Endometrium (tissue), 2 donors: ENCODE data around the gene CATSPER3.

Experiments used
- FAIRE-seq: peaks from 2 replicates; lab custom pipeline; 2012; peaks lifted over from hg19 to GRCh38; lab: Jason Lieb, UNC
- donor health status: control.
- donor health status: control.

The CATSPER3 gene

DNA sequence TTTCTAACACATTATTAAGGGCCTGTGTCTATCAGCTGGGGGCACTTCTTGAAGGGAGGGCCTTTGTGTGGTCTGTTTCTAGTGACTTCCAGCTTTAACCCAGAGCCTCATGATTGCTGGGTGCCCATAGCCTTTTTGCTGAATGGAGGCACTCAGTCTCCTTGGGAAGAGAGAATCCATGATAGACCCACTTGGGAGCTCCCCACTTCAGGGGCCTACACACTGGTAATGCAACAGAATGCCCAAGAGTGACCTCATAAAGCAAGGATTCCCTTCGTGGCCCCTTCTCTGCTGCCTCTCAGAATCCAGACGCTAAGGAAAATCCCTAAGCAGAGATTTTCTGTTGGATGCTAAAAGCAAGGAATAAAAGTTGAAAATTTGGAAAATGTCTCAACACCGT is at the start of gene CATSPER3:
Gene CATSPER3 (plus strand): TSS at position 301 of the 400 bp plus-strand sequence. CDS start 85 bp downstream, at position 386.
- no peak for FAIRE-seq

DNA sequence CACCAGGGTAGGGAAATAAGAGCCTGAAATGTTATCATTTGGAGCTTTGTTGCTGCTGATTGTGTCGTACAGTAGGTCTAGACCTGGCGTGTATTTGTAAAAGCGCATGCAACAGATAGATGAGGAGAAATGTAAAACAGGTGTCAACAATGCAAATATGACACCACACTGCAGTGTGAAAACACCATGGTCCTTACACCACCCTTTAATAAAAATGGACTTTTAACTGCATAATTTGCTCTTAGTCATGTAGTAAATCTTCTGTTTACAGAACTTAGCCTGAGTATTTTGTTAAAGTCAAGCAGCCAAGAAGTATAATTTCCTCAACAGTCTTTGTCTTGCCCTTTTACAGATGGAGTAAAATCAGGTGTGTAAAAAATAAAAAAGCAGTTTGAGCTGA is 48.8 kb upstream of the CATSPER3 start:
- FAIRE-seq = no peak

DNA sequence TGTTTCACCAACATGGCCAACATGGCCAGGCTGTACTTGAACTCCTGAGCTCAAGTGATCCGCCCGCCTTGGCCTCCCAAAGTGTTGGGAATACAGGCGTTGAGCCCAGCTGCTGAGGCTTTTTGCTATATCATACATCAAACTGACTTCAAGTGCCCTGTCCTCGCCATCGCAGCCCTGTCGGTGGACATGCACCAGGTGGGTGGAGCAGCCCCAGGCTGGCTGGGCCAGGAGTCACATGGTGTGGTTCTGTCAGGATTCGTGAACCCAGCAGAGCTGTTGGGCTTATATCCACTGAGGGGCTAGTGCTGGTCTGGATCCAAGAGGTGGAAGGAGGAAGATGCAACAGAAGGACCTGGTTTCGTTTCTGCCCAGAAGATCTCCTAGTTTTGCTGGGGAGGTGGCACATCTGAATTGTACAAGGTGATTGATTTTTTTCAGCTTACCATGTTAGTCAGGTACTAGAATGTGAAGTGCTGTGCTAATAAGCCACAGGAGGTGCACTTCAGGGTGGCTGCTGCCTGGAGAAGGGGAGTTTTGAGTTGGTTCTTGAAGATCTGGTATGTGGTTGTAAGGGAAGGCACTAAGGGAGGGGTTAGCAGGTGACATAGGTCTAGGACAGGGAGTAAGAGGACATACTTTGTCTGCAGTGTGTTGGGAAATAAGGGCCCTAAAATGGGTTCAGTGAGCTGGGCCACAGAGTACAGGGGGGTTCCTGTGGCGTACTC is 46.7 kb upstream of the CATSPER3 start:
- no peak for FAIRE-seq

DNA sequence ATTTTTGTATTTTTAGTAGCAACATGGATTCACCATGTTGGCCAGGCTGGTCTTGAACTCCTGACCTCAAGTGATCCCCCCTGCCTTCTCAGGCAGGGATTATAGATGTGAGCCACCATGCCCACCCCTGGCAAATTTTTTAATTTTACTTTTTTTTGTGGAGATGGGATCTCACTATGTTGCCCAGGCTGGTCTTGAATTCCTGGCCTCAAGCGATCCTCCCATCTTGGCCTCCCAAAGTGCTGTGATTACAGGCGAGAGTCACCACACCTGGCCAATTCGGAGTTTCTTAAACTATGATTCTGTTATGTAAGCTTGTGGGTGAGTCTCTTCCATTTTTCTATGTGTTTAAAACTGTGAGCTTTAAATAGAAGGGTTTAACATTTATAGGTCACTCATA is 35.2 kb upstream of the CATSPER3 start:
- no peak for FAIRE-seq

DNA sequence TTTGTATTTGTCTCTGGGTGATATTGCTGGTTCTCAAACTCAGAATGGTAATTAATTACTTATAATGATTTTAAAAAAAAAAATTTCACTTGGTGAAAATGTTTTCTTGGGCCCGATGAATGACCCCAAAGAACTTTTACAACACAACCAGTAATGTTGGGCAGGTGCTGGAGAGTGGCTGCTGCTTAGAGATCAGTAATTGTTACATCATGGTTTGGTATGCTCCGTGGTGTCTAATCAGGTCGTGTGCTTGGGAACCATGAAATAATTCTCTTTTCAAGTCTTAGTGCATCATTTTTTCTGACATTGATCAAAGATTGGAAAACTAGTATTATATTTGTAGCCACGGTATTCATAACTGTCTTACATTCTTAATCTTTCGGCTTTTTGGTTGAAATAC is 33.5 kb upstream of the CATSPER3 start:
- FAIRE-seq = no peak

DNA sequence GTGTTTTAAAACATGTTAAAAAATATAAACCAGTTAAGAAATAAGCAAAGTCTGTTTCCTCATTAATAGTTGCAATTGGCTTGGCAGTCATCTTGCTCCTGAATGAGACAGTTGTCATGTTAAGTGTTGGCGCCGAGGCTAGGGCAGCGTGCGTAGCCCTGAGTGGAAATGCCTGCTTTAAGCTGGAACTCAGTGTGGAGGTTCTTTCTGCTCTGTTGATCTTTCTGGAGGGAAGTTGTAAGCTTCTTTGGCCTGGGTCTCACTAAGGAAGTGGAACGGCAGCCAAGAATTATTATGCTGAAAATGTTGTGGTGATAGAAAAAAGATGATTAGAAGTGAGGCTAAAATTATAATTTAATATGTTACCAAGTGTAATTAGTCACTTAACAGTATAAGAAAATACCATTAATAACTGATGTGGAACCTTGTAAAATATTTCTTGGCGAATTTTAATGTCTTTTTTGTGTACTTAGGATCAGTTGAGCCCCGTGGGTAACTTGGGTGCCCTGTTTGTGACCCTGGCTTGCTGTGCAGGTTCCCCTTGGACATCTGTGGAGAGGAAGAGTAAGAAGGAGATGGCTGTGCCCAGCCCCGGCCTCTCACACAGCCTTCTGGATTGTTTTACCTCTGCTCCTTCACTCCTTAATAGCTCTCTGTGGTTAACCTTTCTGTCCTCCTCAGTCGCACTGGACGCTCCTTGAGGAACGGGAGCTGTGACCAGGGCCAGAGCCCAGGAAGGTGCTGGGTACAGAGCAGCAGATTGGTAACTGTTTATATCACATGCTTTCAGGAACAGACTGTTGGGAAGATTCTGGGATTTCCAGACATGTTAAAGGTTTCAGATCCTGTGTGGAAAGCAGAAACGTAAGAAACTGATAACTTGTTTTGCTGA is 31.8 kb upstream of the CATSPER3 start:
- no peak for FAIRE-seq

GRCh38 chr5:134937526-134937925 is 30.2 kb upstream of the CATSPER3 start:
- no peak for FAIRE-seq

- no peak for FAIRE-seq
Observed at GRCh38 chr5:134938030-134938429, 29.7 kb upstream of the CATSPER3 start.

- FAIRE-seq = no peak
Observed at GRCh38 chr5:134939500-134939899, 28.2 kb upstream of the CATSPER3 start.

DNA sequence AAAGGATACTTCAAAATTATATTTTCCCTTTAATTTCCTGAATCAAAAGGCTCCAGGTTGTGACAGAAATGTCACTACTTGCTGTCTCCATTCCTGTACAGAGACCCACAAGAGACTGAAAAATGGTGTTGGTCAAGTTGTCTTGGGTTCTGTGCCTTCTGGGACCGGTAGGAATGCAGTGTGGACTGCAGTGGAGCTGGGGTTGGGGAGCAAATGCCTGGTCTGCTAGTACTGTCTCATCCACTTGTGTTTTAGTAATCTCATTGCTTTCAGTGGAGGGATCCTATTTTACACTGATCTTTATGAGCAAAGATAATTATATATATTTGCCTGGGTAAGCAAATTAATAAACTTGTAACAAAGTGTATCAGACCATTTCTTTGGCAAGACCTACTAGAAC is 24.2 kb upstream of the CATSPER3 start:
- FAIRE-seq = no peak

- FAIRE-seq = no peak
Observed at GRCh38 chr5:134944630-134945029, 23.1 kb upstream of the CATSPER3 start.

GRCh38 chr5:134945041-134945440 is 22.7 kb upstream of the CATSPER3 start:
- FAIRE-seq = no peak

DNA sequence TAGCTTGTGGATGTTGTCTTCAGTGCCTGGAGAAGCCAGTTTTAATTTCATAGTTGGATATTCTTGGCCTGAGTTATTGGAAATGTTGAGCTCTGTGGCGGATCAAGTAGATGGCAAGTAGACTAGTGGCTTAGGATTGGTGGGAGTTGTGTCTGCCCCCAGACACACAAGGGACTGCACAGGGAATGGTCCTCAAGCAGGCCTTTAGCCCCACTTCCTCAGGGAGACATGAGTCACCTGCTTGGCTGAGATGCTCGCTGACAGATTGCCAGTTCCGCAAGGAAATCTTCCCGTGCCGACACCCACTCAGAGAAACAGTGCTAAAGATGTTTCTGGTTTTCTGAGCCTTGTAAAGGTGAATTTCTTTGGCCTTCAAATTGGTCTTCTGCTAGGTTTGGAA is 18.8 kb upstream of the CATSPER3 start:
- FAIRE-seq = no peak

DNA sequence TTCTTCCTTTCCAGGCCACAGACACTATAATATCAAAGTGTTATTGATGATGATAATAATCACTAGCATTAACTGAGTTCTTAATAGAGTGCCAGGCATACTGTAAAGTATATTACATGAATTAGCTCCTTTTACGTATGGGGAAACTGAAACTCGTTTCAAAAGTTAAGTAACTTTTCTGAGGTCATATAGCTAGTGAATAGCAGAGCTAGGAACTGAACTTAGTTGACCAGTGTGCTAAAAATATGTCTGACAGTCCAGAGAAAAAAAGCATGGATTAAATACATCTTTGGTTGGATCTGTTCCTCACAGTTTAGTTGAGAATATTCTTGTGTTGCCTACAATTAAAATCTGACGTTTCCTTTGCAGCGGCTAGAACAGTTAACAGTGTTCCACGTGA is 18.4 kb upstream of the CATSPER3 start:
- no peak for FAIRE-seq

GRCh38 chr5:134957920-134958608 is 9.6 kb upstream of the CATSPER3 start:
- FAIRE-seq = no peak

DNA sequence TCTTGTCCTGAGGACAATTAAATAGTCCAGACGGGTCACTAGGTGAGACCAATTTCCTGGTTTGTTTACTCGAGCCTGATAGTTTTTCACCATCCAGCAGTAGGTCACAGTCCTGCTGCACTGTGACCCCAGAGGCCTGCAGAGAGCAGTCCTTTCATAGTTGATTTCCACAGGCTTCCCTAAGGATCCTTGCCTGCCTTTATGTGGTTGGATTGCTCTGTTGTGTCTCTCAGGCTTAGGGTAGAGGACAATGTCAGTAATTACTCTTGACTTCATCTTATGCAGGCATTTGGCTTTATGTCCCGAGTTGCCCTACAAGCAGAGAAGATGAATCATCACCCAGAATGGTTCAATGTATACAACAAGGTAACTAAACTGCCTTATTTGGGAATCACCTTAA is 9.0 kb upstream of the CATSPER3 start:
- no peak for FAIRE-seq

- no peak for FAIRE-seq
Observed at GRCh38 chr5:134963098-134963497, 4.6 kb upstream of the CATSPER3 start.

- FAIRE-seq = no peak
Observed at GRCh38 chr5:134964359-134965270, 3.1 kb upstream of the CATSPER3 start.

- no peak for FAIRE-seq
Observed at GRCh38 chr5:134965271-134965825, 2.4 kb upstream of the CATSPER3 start.

- no peak for FAIRE-seq
Observed at GRCh38 chr5:134968055-134968454, 348 bp downstream of the CATSPER3 start.

GRCh38 chr5:134969166-134969565 is 1.5 kb downstream of the CATSPER3 start:
- no peak for FAIRE-seq
